Measurements from ENCODE around the gene LILRB3.
"Not testable (repeated sequence)": the region's sequence is repeated elsewhere in the genome, so short reads cannot be mapped to it uniquely, and the experiment has no call there.

DNA sequence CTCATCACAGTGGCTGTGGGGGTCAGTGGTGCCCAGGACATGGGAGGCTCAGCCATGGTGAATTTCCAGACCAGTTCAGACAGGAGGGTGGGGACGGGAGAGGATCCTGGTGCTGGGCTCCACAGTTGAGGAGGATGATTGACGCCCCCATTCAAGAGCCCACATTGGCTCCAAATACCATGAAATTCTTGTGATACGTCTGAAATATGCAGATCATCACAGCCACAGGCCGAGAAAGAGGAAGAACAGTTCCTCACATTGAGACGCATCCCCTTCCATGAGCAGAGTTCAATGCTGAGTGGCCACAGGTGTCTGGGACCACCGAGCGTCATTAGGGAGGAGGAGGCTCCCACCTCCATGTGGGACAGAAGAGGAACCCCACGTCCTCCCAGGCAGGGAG, 21.0 kb upstream of the LILRB3 start:
- not testable (repeated sequence) for TF ChIP-seq CTCF, POLR2AphosphoS5, EP300 (IDR thresholded peaks at IDR 0.05)

Measured in sigmoid colon (tissue), 4 donors.